BJ (cell line): ENCODE data around the gene CIB1. TPM values are rescaled to one million over a fixed set of nuclear protein-coding genes. Genes with fewer than 3 reads are reported as not detected.

Experiments used
- CTCF ChIA-PET: fragments of 350-600 bp; formaldehyde crosslinking; extraction: SDS; loops from one replicate; lab custom pipeline; 2021; ENCODE audit warnings: antibody characterized with exemption, inconsistent platforms; lab: Yijun Ruan, JAX
- POLR2A ChIA-PET: fragments of 300-600 bp; sonication (Branson Sonifier 250); formaldehyde crosslinking; extraction: SDS; loops from one replicate; lab custom pipeline; 2021; ENCODE audit warnings: antibody characterized with exemption; lab: Charles Lee
- DNase-seq: peaks from one replicate; pipeline ENCODE4 v3.0.0-alpha.2; 2011; ENCODE audit warnings: low read depth
- H3K27me3 ChIP-seq: 2 replicates; pipeline ENCODE4 v1.6.0; 2011; ENCODE audit warnings: low read length; ENCODE audit not compliant: control insufficient read depth, insufficient read depth
- H3K36me3 ChIP-seq: 2 replicates; pipeline ENCODE4 v1.5.1; 2011; ENCODE audit warnings: low read length; ENCODE audit not compliant: control insufficient read depth, insufficient read depth
- H3K4me3 ChIP-seq: 2 replicates; pipeline ENCODE4 v1.5.1; 2011; ENCODE audit warnings: low read depth, mild to moderate bottlenecking, control low read depth, low read length
- polyA plus RNA-seq: library from polyadenylated mRNA; depleted of rRNA; stranded (reverse); fragments of >200 nt; gene quantifications from 2 replicates; pipeline ENCODE4 v1.2.3, GENCODE V29; 2011
- TF ChIP-seq, protein P1 (sequence below): IDR thresholded peaks from 2 replicates; pipeline ENCODE4 v1.5.1; 2011; ENCODE audit warnings: low read depth, mild to moderate bottlenecking, control low read depth, inconsistent platforms, low read length, moderate library complexity; ENCODE audit not compliant: insufficient read depth

The CIB1 gene
- polyA plus RNA-seq, 1 experiment, result 102 TPM

DNA sequence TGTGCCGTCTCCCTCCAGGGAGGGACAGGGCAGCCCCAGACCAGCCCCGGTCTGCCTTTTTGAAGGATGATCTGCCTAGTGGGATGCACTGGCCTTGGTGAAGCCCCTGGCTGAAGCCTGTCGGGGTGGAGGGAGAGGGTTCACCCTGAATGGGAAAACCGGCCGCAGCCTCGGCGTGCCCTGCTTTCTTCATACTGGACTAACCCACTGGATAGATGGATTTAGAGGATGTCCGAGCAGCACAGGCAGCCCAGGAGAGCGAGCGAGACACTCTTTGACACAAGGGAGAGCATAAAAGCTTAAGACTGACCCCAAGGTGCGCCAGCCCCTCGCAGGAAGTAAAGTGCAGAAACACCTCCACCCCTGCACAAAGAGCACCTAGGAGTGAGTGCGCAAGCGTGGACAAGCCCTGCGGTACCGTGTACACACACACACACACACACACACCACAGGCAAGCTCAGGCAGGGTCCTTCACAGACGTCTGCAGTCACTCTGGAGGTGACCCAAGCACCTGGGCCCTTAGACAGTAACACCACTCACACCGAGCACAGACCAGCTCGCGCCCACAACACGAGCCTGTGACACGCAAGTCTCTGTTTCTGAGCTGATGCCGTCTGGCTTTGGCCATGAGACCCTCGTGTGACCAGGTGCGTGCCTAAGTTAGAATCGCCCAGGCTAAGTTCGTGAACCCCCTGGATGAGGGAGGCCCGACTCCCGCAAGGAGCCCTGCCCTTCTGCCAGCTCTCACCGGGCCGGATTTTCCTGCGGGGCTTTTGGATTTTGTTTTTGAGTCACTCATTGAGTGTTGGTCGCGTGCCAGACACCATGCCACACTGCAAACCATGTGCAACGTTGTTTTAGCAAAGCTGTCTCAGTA is 21.3 kb downstream of the CIB1 start:
- DNase-seq, result no peak
- Histone ChIP-seq H3K4me3 (no peak overlapping the region), H3K27me3 (no peaks in the 10 kb centered on the region), H3K36me3 (peaks cover 2% of the 10 kb centered on the region; the same call in 1 of the 2 replicates)
- TF ChIP-seq, protein P1, sequence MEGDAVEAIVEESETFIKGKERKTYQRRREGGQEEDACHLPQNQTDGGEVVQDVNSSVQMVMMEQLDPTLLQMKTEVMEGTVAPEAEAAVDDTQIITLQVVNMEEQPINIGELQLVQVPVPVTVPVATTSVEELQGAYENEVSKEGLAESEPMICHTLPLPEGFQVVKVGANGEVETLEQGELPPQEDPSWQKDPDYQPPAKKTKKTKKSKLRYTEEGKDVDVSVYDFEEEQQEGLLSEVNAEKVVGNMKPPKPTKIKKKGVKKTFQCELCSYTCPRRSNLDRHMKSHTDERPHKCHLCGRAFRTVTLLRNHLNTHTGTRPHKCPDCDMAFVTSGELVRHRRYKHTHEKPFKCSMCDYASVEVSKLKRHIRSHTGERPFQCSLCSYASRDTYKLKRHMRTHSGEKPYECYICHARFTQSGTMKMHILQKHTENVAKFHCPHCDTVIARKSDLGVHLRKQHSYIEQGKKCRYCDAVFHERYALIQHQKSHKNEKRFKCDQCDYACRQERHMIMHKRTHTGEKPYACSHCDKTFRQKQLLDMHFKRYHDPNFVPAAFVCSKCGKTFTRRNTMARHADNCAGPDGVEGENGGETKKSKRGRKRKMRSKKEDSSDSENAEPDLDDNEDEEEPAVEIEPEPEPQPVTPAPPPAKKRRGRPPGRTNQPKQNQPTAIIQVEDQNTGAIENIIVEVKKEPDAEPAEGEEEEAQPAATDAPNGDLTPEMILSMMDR, result no peak
- ChIA-PET POLR2A (interaction anchor here (0.6 kb wide), 1 partner anchor 99 kb away, joined by 3 read pairs; no protein-coding TSS in a partner anchor), CTCF (interaction anchor here (1.0 kb wide), 1 partner anchor 9 kb away, joined by 4 read pairs; no protein-coding TSS in a partner anchor)

DNA sequence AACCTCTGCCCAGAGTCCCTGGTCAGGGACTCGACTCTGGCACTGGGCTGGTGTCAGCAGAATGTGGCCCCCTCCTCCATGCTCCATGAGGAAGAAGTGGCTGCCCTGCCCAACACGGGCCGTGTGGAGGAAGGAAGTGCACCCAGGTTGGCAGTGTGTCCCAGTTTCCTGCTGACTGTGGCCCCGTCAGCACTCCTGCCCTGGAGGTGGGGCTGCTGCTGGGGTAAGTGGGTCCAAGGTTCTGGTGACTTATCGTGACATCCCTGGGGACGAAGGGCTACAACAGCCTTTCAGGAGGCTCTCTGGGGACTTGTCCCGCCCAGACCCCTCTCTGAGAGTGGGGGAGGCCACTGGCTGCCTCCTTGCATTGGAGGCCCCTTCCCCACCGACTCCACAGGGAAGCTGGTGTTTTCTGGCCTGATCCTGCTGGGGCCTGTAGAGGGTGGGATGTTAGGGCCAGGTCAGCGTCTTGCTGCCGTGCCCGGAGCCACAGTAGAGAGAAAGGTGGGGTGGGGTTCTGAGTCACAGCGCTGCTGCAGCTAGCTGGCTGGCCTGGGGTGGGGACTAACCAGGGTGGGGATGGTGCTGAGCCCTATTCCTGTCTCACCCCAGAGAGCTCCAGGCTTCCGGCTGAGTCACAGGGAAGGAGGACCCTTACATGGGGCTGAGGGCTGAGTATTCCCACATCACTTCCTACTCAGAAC is 22.1 kb downstream of the CIB1 start:
- H3K4me3 ChIP-seq, result no peak overlapping the region
- no peaks in the 10 kb centered on the region for H3K27me3 ChIP-seq
- TF ChIP-seq, protein P1, result no peak
- ChIA-PET POLR2A (interaction anchor here (0.6 kb wide), 1 partner anchor 99 kb away, joined by 3 read pairs; no protein-coding TSS in a partner anchor), CTCF (interaction anchor here (1.0 kb wide), 1 partner anchor 10 kb away, joined by 4 read pairs; no protein-coding TSS in a partner anchor)
- H3K36me3 ChIP-seq, result peaks cover 2% of the 10 kb centered on the region; the same call in 1 of the 2 replicates
- no peak for DNase-seq

- H3K36me3 ChIP-seq, result peaks cover 3% of the 10 kb centered on the region; the same call in 1 of the 2 replicates
- no peak overlapping the region for H3K4me3 ChIP-seq
- CTCF ChIA-PET, result no interaction called here
- POLR2A ChIA-PET, result no interaction called here
- H3K27me3 ChIP-seq, result no peaks in the 10 kb centered on the region
- TF ChIP-seq, protein P1, result no peak
- DNase-seq, result no peak
Observed at GRCh38 chr15:90211009-90211408, 22.7 kb downstream of the CIB1 start.

DNA sequence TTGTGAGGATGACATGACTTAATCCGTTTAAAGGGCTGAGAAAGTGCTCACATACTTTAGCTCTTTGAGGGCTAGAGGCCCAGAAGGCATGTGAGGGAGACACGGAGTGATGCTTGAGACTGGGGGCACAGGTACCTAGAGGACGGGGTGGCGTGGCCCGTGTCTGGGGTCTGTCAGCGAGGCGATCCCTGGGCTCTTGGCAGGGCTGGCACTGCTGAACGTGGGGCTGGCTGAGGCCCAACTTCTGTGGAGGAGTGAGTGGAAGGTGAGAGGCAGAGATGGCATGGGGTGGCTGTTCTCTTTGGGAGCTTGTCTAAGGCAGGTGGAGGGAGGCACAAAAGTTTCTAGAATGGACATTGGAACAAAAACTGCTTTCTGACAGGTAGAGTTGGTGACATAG is 23.1 kb downstream of the CIB1 start:
- no peak overlapping the region for H3K4me3 ChIP-seq
- ChIA-PET POLR2A (no interaction called here), CTCF (no interaction called here)
- no peaks in the 10 kb centered on the region for H3K27me3 ChIP-seq
- H3K36me3 ChIP-seq, result peaks cover 3% of the 10 kb centered on the region; the same call in 1 of the 2 replicates
- TF ChIP-seq, protein P1, result no peak
- no peak for DNase-seq

GRCh38 chr15:90209591-90209990 is 24.1 kb downstream of the CIB1 start:
- TF ChIP-seq, protein P1, result no peak
- H3K36me3 ChIP-seq, result peaks cover 5% of the 10 kb centered on the region; the same call in 1 of the 2 replicates
- no peaks in the 10 kb centered on the region for H3K27me3 ChIP-seq
- DNase-seq, result no peak
- ChIA-PET POLR2A (no interaction called here), CTCF (interaction anchor here (1.4 kb wide), 1 partner anchor 12 kb away, joined by 4 read pairs; no protein-coding TSS in a partner anchor)
- H3K4me3 ChIP-seq, result no peak overlapping the region
